Kasumi-1 (cell line): ENCODE data around the gene ACOT8.
"Not testable (repeated sequence)": the region's sequence is repeated elsewhere in the genome, so short reads cannot be mapped to it uniquely, and the experiment has no call there.

Experiments used
- DNase-seq, 2 experiments: peaks; one replicate each; lab custom pipeline; 2025; lab: John Stamatoyannopoulos, UW

The ACOT8 gene

GRCh38 chr20:45887346-45887715 is 30.1 kb upstream of the ACOT8 start, which contains the start of gene SPATA25:
Gene SPATA25, minus strand, starts transcription at chr20:45887622. Its CDS starts 32 bp downstream, at chr20:45887590.
- DNase-seq: no peak

- DNase-seq: no peak
Measured at GRCh38 chr20:45886590-45887345, 29.6 kb upstream of the ACOT8 start.

- no peak for DNase-seq
Measured at GRCh38 chr20:45883100-45883469, 25.9 kb upstream of the ACOT8 start.

- DNase-seq: no peak
Measured at GRCh38 chr20:45882469-45883099, 25.4 kb upstream of the ACOT8 start.

GRCh38 chr20:45880988-45881788 is 24.0 kb upstream of the ACOT8 start, which contains the start of gene ZSWIM1:
Gene ZSWIM1, plus strand, starts transcription at chr20:45881227. Its CDS starts 1,366 bp downstream, at chr20:45882593.
- DNase-seq: peak; percentile 97 to 98

- DNase-seq: no peak
Measured at GRCh38 chr20:45878076-45878761, 21.0 kb upstream of the ACOT8 start.

GRCh38 chr20:45874576-45874975 is 17.4 kb upstream of the ACOT8 start:
- no peak for DNase-seq

- not testable (repeated sequence) for DNase-seq
Measured at GRCh38 chr20:45874104-45874481, 16.9 kb upstream of the ACOT8 start.

GRCh38 chr20:45873409-45874103 is 16.4 kb upstream of the ACOT8 start:
- DNase-seq: no peak

GRCh38 chr20:45872626-45873025 is 15.4 kb upstream of the ACOT8 start:
- DNase-seq: no peak

- no peak for DNase-seq
Measured at GRCh38 chr20:45867819-45868176, 10.6 kb upstream of the ACOT8 start.

- DNase-seq: no peak
Measured at GRCh38 chr20:45867136-45867818, 10.1 kb upstream of the ACOT8 start.

- no peak for DNase-seq
Measured at GRCh38 chr20:45866454-45866853, 9.3 kb upstream of the ACOT8 start.

GRCh38 chr20:45863543-45864470 is 6.6 kb upstream of the ACOT8 start:
- no peak for DNase-seq

GRCh38 chr20:45861221-45862075 is 4.3 kb upstream of the ACOT8 start:
- DNase-seq: no peak

- no peak for DNase-seq
Measured at GRCh38 chr20:45860560-45861220, 3.5 kb upstream of the ACOT8 start.

- DNase-seq: no peak
Measured at GRCh38 chr20:45859916-45860315, 2.7 kb upstream of the ACOT8 start.

- DNase-seq: no peak
Measured at GRCh38 chr20:45857882-45858216, 657 bp upstream of the ACOT8 start.

- no peak for DNase-seq
Measured at GRCh38 chr20:45853484-45853883, 3.7 kb downstream of the ACOT8 start.
